ENCODE results near the gene CREB5.
"Not testable (repeated sequence)": the region's sequence is repeated elsewhere in the genome, so short reads cannot be mapped to it uniquely, and the experiment has no call there.

CREB5 gene

GRCh38 chr7:28550580-28551186, 138.4 kb downstream of the CREB5 start:
- DNase-seq (ENCODE audit: low read depth), result no peak

GRCh38 chr7:28551331-28551730, 139.0 kb downstream of the CREB5 start:
- no peak for DNase-seq (ENCODE audit: low read depth)

- not testable (repeated sequence) for DNase-seq (ENCODE audit: low read depth)
These were observed 139.4 kb downstream of the CREB5 start for GRCh38 chr7:28551766-28552165.

- no peak for DNase-seq (ENCODE audit: low read depth)
These were observed 142.6 kb downstream of the CREB5 start for GRCh38 chr7:28554802-28555471.

GRCh38 chr7:28556025-28556424, 143.7 kb downstream of the CREB5 start:
- DNase-seq (ENCODE audit: low read depth), result no peak

GRCh38 chr7:28556671-28557070, 144.4 kb downstream of the CREB5 start:
- no peak for DNase-seq (ENCODE audit: low read depth)

GRCh38 chr7:28558236-28558635, 145.9 kb downstream of the CREB5 start:
- DNase-seq (ENCODE audit: low read depth), result no peak

- no peak for DNase-seq (ENCODE audit: low read depth)
These were observed 148.4 kb downstream of the CREB5 start for GRCh38 chr7:28560767-28561166.

- DNase-seq (ENCODE audit: low read depth), result no peak
These were observed 151.7 kb downstream of the CREB5 start for GRCh38 chr7:28564033-28564432.

- DNase-seq (ENCODE audit: low read depth), result no peak
These were observed 152.5 kb downstream of the CREB5 start for GRCh38 chr7:28564755-28565374.

GRCh38 chr7:28565980-28566379, 153.7 kb downstream of the CREB5 start:
- DNase-seq (ENCODE audit: low read depth), result no peak

- no peak for DNase-seq (ENCODE audit: low read depth)
These were observed 158.0 kb downstream of the CREB5 start for GRCh38 chr7:28570113-28570969.

GRCh38 chr7:28570970-28571288, 158.6 kb downstream of the CREB5 start:
- DNase-seq (ENCODE audit: low read depth), result peak; percentile 72

- DNase-seq (ENCODE audit: low read depth), result no peak
These were observed 159.1 kb downstream of the CREB5 start for GRCh38 chr7:28571405-28571804.

GRCh38 chr7:28572321-28573058, 160.2 kb downstream of the CREB5 start:
- no peak for DNase-seq (ENCODE audit: low read depth)

- DNase-seq (ENCODE audit: low read depth), result peak; percentile 19
These were observed 160.8 kb downstream of the CREB5 start for GRCh38 chr7:28573059-28573553.

GRCh38 chr7:28573651-28574301, 161.5 kb downstream of the CREB5 start:
- DNase-seq (ENCODE audit: low read depth), result peak; percentile 20

- peak; percentile 36 for DNase-seq (ENCODE audit: low read depth)
These were observed 162.9 kb downstream of the CREB5 start for GRCh38 chr7:28575241-28575643.

GRCh38 chr7:28576656-28577055, 164.3 kb downstream of the CREB5 start:
- DNase-seq (ENCODE audit: low read depth), result no peak

- peak; percentile 41 for DNase-seq (ENCODE audit: low read depth)
These were observed 167.3 kb downstream of the CREB5 start for GRCh38 chr7:28579571-28579970.

GRCh38 chr7:28580665-28581064, 168.3 kb downstream of the CREB5 start:
- DNase-seq (ENCODE audit: low read depth), result no peak

Measured in EH (cell line).